ENCODE data around the gene SNX8.

SNX8 gene

DNA sequence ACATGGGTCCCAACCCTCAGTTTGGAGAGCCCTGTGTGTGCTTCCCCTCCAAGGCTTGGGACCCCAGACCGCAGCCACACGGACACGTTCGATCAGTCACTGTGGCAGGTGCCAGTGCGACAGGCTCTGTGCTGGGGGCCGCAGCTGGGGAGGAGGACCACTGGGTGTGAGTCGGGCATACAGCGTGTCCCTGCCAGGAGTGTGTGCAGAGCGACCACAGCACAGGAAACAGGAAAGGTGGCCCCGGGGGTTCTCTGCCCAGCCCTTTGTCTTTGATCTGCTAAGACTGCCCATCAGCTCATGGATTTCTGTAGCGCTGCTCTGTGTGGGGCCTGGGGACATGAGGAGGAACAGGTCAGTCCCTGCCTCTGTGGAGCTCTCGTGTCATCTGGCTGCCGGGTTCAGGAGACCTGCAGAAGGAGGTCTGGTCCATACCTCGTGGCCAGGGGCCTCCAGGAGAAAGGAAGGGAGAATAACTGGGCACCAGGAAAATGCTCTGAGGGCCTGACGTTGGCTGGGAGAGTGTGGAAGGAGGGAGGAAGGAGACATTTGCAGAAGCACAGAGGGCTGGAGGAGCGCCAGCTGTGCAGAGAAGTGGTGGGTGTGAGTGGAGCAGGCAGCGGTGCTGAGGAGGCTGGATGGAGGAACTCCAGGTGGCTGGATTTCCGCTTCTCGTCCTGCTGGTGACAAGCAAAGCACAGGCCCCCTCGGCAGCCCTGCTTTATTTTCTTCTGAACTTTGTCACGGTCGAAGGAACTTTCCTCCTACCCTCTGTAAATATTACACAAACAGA is 68.2 kb downstream of the SNX8 start:
- no peak for DNase-seq (ENCODE audit: low read depth in 2 of 2)

DNA sequence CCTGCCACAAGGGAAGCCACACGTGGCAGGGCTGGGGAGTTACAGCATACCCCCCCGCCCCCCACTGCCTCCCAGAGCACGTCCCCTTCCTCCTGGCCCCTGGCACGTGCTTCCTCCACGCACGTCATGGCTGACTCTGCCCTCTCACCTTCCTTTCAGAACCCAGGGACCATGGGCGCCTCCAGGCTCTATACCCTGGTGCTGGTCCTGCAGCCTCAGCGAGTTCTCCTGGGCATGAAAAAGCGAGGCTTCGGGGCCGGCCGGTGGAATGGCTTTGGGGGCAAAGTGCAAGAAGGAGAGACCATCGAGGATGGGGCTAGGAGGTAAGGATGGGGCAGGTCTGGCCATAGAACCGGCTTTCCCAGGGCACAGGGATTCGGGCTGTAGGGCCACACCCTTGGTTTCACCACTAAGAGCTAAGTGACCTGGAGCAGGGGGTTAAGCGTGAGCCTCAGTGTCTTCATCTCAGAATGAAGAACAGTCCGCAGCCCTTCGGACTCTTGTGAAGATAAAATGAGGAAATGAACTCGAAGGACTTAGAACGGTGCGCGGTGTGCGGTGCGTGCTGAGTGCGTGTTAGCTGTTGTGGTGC is 69.7 kb downstream of the SNX8 start:
- no peak for DNase-seq (ENCODE audit: low read depth in 2 of 2)

DNA sequence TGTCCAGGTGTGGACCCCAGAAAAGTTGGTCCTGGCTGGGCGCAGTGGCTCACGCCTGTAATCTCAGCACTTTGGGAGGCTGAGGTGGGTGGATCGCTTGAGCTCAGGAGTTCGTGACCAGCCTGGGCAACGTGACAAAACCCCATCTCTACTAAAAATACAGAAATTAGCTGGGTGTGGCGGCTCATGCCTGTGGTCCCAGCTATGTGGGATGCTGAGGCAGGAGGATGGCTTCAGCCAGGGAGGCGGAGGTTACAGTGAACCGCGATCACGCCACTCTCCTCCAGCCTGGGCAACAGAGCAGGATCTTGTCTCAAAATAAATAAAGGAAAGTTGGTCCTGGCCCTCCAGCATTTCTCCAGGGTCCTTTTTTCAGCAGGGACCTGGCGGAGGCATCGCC is 70.8 kb downstream of the SNX8 start:
- no peak for DNase-seq (ENCODE audit: low read depth in 2 of 2)

DNA sequence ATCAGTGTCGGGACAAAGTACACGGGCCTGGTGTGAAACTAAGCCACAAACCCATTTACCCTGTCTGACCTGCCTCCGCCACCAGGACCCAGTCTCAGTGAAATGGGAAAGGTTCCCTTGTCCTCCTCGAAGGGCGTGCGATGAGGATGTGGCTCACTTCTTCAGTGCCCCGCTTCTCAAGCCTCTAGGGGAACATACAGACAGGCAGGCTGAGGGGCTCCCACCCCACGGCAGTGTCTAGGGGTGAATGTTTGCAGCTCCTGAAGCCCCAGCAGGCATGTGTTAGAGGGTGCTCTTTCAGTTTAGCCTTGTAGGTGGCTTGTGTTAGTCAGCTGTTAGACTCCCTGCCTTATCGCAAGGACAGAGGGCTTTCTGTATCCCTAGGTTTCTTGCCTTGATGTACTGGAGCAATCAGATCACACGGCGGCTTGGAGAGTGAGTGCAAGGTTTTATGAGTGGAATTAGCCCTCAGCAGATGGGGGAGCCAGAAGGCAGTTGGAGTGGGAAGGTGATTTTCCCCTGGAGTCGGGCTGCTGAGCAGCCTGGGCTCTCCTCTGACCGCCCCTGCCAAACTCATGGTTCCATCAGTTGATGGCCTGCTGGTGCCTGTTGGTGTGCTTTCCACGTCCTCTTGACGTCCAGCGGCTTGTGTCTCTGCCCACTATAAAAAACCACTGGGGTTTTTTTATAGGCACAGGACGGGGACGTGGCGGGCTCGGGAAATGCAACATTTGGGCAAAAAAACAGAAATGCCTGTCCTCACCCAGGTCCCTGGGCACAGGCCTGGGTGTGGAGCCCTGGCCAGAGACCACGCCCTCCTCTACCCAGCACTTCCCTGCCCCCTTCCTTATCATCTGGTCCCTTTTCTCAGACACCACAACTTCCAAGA is 71.5 kb downstream of the SNX8 start:
- DNase-seq (ENCODE audit: low read depth in 2 of 2), result no peak

DNA sequence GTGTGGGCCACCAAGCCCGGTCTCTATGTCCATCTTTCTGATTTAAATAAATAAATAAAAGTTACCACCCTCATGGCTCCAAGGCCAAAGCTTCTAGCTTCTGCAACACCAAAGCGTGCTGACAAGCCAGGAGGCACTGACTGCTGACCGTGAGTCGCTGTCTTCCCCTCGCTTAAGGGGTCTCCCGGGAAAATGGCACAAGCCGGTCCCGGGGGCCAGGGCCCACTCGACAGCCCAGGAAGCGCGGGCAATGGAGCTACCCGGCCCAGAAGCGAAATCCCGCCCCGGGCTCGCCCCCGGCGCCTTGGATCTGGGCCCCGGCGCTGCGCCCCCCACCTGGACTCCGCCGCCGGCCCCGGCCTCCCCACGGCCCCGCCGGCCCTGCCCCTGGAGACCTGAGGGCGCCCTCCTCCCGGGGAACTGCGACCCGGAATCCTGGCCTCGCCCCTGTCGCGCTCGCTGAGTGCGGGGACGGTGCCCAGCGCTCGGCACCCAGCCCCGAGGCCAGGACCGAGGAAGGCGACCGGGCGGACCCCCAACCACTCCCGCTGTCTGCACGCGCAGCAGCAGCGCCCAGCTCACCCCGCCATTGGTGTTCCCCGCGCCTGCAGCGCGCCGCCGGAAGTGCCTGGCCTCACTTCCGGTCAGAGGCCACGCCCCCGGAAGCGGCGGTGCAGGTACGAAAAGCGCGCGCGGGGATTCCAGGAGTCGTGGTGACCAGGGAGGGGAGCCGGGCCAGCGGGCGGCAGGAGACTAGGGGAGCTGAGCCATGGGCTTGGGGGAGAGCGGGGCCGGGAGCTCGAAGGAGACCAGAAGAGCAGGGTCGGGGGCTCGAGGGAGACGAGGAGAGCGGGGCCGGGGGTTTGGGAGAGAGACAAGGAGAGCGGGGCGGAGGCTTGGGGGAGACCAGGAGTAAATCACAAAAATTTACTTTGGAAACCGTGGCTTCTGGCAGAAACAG is 72.4 kb downstream of the SNX8 start, which contains the start of the genes MRM2 and NUDT1:
TSS of gene MRM2 (minus strand) at position 626 of the 961 bp plus-strand sequence. CDS start at position 590, 36 bp downstream.
TSS of gene NUDT1 (plus strand) at position 647 of the 961 bp plus-strand sequence. CDS start 2,349 bp downstream, outside the sequence.
- DNase-seq (ENCODE audit: low read depth in 2 of 2), result peak; percentile 38 to 39

DNA sequence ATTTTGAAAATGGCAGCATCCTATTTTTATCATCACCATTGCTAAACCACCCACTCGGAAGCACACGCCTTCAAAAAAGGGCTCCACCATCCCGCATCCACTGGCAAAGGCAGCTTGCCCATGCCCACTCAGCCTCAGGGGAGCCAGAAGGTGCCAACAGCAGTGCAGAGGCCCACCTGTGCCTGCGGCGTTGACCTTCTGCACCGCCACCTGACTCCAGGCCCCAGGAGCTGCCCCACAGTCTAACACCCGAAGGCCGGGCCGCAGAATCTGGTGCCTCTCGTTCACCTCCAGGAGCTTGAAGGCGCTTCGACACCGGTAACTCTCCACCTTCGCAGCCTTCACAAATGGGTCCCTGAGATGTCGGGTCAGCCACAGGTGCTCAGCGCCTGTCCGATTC is 75.0 kb downstream of the SNX8 start:
- DNase-seq (ENCODE audit: low read depth in 2 of 2), result no peak

DNA sequence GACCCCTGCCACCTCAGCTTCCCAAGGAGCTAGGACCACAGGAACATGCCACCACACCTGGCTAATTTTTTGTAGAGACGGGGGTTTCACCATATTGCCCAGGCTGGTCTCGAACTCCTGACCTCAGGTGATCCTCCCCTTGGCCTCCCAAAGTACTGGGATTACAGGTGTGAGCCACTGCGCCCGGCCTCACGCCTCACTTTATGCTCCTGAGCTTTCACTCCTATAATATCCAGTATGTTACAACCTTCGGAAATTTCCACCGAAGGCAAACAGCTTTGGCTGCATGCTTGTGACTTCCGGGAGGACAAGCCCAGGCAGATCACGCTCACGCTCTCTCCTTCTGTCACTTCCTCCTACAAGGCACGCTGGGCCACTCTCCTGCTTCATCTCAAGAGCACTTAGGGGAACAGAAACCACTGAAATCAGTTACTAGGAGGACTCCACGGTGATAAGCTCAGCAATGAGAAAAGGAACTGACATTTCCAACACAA is 77.1 kb downstream of the SNX8 start:
- DNase-seq (ENCODE audit: low read depth in 2 of 2), result no peak

DNA sequence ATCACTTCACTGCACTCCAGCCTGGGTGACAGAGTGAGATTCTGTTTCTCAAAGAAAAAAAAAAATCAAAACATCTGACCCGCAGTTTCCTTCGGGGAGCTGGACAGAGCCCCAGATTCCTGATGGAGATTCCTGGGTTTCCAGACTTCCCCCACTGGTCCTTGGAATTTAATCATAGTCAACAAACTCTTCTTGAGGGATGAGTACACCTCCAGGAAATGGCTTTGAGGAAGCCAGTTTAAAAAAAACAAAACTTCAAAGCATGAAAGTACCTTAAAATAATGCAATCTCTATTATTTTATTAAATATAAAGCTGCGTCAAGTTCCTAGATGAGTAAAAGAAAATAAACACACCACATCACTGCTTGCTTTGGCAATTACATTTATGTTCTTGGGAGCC is 80.3 kb downstream of the SNX8 start:
- DNase-seq (ENCODE audit: low read depth in 2 of 2), result no peak

DNA sequence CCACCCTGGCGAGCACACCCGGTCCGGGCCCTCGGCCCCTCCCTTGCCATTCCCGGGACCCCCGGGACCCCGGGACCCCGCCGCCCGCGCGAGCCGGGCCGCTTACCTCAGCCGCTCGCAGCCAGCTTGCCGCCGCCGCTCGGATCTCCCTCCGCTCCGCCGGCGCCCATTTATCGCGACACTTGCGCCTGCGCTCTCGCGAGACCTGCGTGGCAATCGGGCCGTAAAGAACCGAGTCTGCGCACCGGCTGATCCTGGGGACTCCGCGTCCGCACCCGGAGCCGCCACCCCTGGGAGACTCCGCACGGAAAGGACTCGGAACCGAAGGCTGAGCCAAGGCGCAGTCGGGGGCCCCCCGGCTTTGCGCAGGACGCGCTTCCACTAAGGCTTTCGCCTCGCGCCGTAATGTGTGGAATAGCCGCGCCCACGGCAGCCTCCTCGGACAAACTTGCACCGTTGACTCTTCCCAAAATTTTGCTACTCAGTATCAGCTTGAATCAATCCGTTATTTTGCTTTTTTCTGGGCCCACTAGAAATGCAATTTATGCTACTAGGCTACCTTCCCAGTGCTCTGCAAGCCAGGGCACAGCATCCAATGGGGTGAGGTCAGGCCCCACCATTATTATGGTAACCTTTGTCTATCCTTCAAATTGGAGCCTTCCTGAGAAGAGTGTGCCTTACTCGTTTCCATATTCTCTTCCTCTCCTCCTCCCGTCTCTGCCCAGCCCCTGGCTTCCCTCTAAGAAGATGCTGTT is 81.3 kb downstream of the SNX8 start, which contains the start of gene MAD1L1:
TSS of gene MAD1L1 (minus strand) at position 180 of the 755 bp plus-strand sequence. CDS start 2,812 bp downstream, outside the sequence.
- DNase-seq (ENCODE audit: low read depth in 2 of 2), result peak; percentile 83 to 86

DNA sequence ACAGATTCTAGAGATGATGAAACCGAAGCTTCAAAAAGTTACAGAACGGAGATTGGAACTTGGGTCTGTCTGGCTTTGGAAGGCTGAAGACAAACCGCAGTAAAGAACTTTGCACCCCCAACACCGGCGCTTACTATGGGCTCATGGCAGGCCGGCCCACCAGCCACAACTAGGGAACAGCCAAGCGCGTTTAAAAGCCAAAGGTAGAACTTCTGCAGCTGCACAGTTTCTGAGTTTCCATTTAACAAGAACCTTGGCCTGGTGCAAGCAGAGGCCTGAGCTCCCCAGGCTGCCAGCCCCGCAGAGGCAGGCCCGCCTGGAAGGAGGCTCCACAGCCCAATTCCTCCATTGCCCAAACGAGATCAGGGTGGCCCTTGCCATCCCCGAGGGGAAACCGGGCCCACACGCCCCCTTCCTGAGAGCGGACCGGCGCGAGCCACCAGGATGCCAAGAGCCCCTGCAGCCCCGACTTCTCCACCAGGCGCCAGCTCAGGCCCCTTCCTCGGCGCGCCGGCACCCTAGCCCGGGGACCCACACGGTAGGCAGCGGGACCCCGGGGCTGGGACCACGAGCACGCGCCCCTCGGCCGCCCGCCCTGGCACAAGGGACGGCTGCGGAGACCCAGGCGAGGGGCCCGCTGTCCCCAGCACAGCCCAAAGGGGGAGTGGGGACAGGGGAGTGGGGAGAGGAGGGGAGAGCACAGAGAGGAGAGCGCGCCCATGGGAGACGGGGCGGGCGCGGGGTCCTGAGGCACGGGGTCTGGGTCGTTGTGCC is 82.1 kb downstream of the SNX8 start:
- DNase-seq (ENCODE audit: low read depth in 2 of 2), result no peak

DNA sequence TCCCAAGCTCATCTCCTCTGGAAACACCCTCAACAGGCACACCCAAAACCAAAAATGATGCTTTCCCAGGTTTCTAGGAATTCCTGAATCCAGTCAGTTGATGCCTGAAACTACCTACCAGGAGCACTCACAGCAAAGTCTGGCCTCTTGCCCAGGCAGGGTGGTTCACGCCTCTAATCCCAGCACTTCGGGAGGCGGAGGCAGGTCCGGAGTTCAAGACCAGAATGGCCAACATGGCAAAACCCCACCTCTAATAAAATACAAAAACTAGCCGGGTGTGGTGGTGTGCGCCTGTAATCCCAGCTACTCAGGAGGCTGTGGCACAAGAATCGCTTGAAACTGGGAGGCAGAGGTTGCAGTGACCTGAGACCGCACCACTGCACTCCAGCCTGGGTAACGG is 83.4 kb downstream of the SNX8 start:
- DNase-seq (ENCODE audit: low read depth in 2 of 2), result no peak

DNA sequence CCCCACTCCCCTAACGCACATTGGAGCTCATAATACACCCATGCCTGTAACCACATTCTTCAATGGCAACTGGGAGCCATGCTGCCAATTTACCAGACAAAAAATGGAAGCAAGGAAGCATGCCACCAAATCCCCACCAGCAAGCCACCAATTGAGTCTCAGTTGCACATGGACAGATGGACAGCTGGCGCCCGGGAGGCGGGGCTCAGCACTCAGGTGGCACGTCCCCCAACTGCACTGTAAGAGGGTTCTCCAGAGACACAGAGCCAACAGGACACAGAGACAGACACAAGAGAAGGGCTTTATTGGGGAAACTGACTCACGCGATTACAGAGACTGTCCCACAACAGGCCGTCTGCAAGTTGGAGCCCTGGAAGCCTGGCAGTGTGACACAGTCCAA is 84.0 kb downstream of the SNX8 start:
- no peak for DNase-seq (ENCODE audit: low read depth in 2 of 2)

DNA sequence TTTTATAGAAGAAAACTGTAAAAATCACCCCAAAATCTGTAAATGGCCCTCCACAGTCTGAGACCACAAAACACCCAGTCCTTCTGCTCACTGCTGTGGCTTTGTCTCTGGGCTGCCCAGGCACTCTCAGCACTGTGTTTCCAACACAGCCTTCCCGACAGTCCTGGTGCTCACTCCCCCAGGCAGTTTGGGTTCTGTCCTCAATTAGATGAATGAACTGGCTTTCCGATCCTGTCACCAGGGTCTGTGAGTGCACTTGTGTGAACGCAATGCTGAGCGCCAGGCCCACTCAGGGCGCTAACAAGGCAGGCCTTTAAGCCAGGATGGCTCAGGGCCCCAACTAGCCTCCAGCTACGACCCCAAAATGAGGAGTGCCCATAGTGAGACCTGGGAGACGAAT is 84.8 kb downstream of the SNX8 start:
- DNase-seq (ENCODE audit: low read depth in 2 of 2), result no peak

DNA sequence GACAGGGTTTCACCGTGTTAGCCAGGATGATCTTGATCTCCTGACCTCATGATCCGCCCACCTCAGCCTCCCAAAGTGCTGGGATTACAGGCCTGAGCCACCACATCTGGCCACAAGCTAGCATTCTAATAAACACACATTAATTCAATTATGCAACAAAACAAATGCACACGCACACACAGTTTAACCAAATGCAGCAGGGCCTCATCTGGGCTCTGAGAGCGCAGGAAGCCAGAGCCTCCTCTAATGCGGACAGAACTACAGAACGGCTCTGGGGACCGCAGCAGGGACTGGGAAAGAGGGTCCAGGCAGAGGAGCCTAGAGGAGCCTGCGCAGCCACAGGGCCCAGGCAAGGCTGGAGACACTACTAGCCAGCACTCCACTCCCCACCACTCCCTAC is 85.3 kb downstream of the SNX8 start:
- no peak for DNase-seq (ENCODE audit: low read depth in 2 of 2)

DNA sequence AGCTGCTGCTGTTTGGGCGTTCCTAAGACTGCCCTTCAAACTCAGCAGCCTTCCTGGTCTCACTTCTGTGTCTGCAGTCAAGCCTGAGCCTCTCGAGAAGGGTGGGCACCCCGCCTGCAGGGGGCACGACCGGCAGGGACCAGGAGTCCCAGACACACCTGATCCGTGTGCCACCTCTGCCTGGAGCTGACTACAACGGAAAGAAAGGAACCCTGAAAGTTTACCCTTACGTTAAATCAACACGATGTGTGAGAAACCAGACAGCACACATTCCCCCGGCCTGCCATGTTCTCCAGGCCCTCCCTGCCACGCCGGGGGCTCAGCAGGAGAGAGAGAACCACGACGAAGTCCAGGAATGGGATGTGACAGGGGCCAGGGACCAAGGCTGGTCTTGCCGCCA is 86.5 kb downstream of the SNX8 start:
- DNase-seq (ENCODE audit: low read depth in 2 of 2), result no peak

DNA sequence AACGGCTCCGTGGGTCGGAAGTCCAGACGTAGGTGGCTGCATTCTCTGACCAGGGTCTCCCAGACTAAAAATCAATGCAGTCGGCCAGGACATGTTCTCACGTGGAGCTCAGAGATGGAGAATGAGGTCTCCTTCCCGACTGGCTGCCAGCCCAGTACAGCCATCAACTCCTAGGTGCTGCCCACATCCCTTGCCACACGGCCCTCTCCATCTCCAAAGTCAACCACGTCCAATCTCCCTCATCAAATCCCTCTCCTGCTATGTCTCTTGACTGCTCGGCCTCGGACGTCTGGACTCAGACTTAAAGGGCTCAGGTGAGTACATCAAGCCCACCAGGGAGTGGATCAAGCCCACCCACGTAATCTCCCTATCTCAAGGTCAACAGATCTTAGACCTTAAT is 88.4 kb downstream of the SNX8 start:
- no peak for DNase-seq (ENCODE audit: low read depth in 2 of 2)

DNA sequence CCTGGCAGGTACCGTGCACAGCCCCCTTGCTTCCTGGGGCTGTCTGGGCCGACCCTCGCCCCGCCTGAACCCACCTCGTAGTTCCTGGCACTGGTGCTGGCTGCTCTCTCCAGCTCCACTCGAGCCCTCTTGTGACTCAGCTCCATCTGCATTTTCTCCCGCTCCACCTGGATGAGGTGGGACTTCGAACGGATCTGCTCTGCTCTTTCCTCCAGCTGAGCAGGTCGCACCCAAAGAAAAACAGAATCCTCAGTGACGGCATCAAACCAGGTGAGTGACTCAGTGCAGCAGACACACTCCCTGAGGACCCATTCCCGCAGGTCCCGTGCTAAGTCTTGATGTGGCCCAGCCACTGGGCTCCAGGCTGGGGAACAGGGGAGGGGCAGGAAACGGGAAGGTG is 88.9 kb downstream of the SNX8 start:
- no peak for DNase-seq (ENCODE audit: low read depth in 2 of 2)

DNA sequence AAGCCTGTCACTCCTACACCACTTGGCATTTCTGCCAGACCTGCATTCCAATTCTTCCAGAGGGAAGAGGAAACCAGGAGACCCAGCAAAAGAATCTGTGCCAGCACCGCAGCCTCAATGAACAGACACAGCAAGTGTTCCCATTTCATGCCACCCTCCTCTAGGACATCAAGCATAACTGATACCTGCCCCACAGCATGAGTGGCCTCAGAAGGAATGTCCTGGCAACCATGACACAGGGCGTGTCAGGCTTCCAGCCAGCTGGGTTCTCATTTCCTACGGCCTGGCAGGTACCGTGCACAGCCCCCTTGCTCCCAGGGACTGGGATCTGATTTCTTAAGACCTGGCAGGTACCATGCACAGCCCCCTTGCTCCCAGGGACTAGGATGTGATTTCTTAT is 89.3 kb downstream of the SNX8 start:
- DNase-seq (ENCODE audit: low read depth in 2 of 2), result no peak

DNA sequence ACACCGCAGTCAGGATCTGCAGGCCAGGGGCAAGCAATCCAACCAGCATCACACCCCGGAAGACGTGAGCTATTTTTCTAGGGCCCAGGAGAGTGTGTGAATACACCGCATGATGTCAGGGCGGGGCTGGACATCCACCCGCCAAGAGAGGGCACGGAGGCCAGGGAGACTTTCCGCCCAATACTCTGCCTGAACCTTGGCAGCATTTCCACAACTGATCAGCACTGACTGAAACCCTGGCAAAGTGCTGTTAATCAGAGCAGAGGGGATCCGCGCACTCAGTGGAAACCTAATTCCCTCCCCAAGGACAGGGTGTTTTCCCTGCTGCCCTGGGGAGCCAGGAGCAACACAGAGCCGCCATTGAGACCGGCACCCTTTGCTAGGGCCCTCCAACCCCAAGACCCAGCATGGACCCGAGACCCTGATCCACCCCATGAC is 89.7 kb downstream of the SNX8 start:
- no peak for DNase-seq (ENCODE audit: low read depth in 2 of 2)

Measured in fibroblast of skin of left quadriceps (primary cell).